ENCODE results near the gene RAB44. TPM values are rescaled to one million over a fixed set of nuclear protein-coding genes. Genes with fewer than 3 reads are reported as not detected.

Gene RAB44
- total RNA-seq, 1 donor from 2014 or later, result 0.96 TPM

GRCh38 chr6:36755435-36756348, 58.1 kb downstream of the RAB44 start:
- Histone ChIP-seq H3K27me3 (no peaks in the 10 kb centered on the region), H3K36me3 (no peaks in the 10 kb centered on the region), H3K27ac (no peak overlapping the region), H3K9me3 (no peaks in the 10 kb centered on the region), H3K4me1 (peaks cover 12% of the 10 kb centered on the region), H3K4me3 (no peak overlapping the region)
- no peak for TF ChIP-seq CTCF (IDR thresholded peaks at IDR 0.05)
- ATAC-seq, result peak; percentile 6
- intact Hi-C loops (cut with DNase I), result loop anchor here (5.0 kb wide), 1 partner anchor 63 kb away; no protein-coding TSS in a partner anchor
- DNase-seq, result no peak

- H3K27ac ChIP-seq, result no peak overlapping the region
- H3K4me1 ChIP-seq, result peaks cover 12% of the 10 kb centered on the region
Observed at GRCh38 chr6:36756786-36757185, 59.2 kb downstream of the RAB44 start.

GRCh38 chr6:36757206-36757605, 59.6 kb downstream of the RAB44 start:
- no peaks in the 10 kb centered on the region for H3K9me3 ChIP-seq
- ATAC-seq (no peak), DNase-seq (no peak)
- peaks cover 12% of the 10 kb centered on the region for H3K4me1 ChIP-seq
- H3K36me3 ChIP-seq, result no peaks in the 10 kb centered on the region
- TF ChIP-seq CTCF (IDR thresholded peaks at IDR 0.05), result no peak
- no peak overlapping the region for H3K27ac ChIP-seq
- intact Hi-C loops (cut with DNase I), result loop anchor here (5.0 kb wide), 1 partner anchor 65 kb away; no protein-coding TSS in a partner anchor
- no peaks in the 10 kb centered on the region for H3K27me3 ChIP-seq
- H3K4me3 ChIP-seq, result no peak overlapping the region

More at GRCh38 chr6:36756786-36757185, 59.2 kb downstream of the RAB44 start:
- Histone ChIP-seq H3K36me3 (no peaks in the 10 kb centered on the region), H3K4me3 (no peak overlapping the region), H3K27me3 (no peaks in the 10 kb centered on the region), H3K9me3 (no peaks in the 10 kb centered on the region)
- TF ChIP-seq CTCF (IDR thresholded peaks at IDR 0.05), result no peak
- intact Hi-C loops (cut with DNase I), result loop anchor here (5.0 kb wide), 1 partner anchor 64 kb away; no protein-coding TSS in a partner anchor
- no peak for DNase-seq
- ATAC-seq, result no peak

GRCh38 chr6:36757943-36758508, 60.4 kb downstream of the RAB44 start:
- H3K36me3 ChIP-seq, result no peaks in the 10 kb centered on the region
- intact Hi-C loops (cut with DNase I), result loop anchor here (5.0 kb wide), 1 partner anchor 66 kb away; no protein-coding TSS in a partner anchor
- no peak overlapping the region for H3K27ac ChIP-seq
- H3K27me3 ChIP-seq, result no peaks in the 10 kb centered on the region
- peaks cover 12% of the 10 kb centered on the region for H3K4me1 ChIP-seq
- DNase-seq (no peak), ATAC-seq (no peak)
- H3K4me3 ChIP-seq, result no peak overlapping the region
- no peaks in the 10 kb centered on the region for H3K9me3 ChIP-seq
- TF ChIP-seq CTCF (IDR thresholded peaks at IDR 0.05), result no peak

GRCh38 chr6:36758516-36759147, 61.0 kb downstream of the RAB44 start:
- no peaks in the 10 kb centered on the region for H3K36me3 ChIP-seq
- intact Hi-C loops (cut with DNase I), result loop anchor here (5.0 kb wide), 1 partner anchor 66 kb away; no protein-coding TSS in a partner anchor
- H3K4me1 ChIP-seq, result peaks cover 12% of the 10 kb centered on the region
- H3K9me3 ChIP-seq, result no peaks in the 10 kb centered on the region
- DNase-seq (no peak), ATAC-seq (peak; percentile 15)
- no peak overlapping the region for H3K4me3 ChIP-seq
- TF ChIP-seq CTCF (IDR thresholded peaks at IDR 0.05), result no peak
- no peaks in the 10 kb centered on the region for H3K27me3 ChIP-seq
- no peak overlapping the region for H3K27ac ChIP-seq

Data from upper lobe of right lung (tissue), 1 donor.